NCI-H345 (cell line): Measurements from ENCODE around the gene SGPL1.
"Not testable (repeated sequence)": the region's sequence is repeated elsewhere in the genome, so short reads cannot be mapped to it uniquely, and the experiment has no call there.

Experiments used
- DNase-seq: peaks from one replicate; lab custom pipeline; 2025; lab: John Stamatoyannopoulos, UW

Gene SGPL1

GRCh38 chr10:70843333-70843732 lies 27.6 kb downstream of the SGPL1 start:
- DNase-seq: peak; percentile 25

- DNase-seq: no peak
Observed at GRCh38 chr10:70843776-70844489, 28.2 kb downstream of the SGPL1 start.

GRCh38 chr10:70845256-70845655 lies 29.5 kb downstream of the SGPL1 start:
- DNase-seq: no peak

- DNase-seq: no peak
Observed at GRCh38 chr10:70845816-70846215, 30.1 kb downstream of the SGPL1 start.

GRCh38 chr10:70846795-70847194 lies 31.0 kb downstream of the SGPL1 start:
- no peak for DNase-seq

- DNase-seq: no peak
Observed at GRCh38 chr10:70847659-70848360, 32.1 kb downstream of the SGPL1 start.

GRCh38 chr10:70849582-70850016 lies 33.9 kb downstream of the SGPL1 start:
- DNase-seq: no peak

GRCh38 chr10:70850097-70850496 lies 34.3 kb downstream of the SGPL1 start:
- no peak for DNase-seq

- no peak for DNase-seq
Observed at GRCh38 chr10:70851597-70852475, 36.1 kb downstream of the SGPL1 start.

GRCh38 chr10:70853038-70853437 lies 37.3 kb downstream of the SGPL1 start:
- no peak for DNase-seq

- no peak for DNase-seq
Observed at GRCh38 chr10:70853457-70853856, 37.7 kb downstream of the SGPL1 start.

GRCh38 chr10:70856454-70856853 lies 40.7 kb downstream of the SGPL1 start:
- no peak for DNase-seq

- peak; percentile 4 for DNase-seq
Observed at GRCh38 chr10:70858759-70859158, 43.0 kb downstream of the SGPL1 start.

- not testable (repeated sequence) for DNase-seq
Observed at GRCh38 chr10:70861495-70862197, 45.9 kb downstream of the SGPL1 start.

- DNase-seq: no peak
Observed at GRCh38 chr10:70863470-70864160, 47.9 kb downstream of the SGPL1 start.

GRCh38 chr10:70864935-70865334 lies 49.2 kb downstream of the SGPL1 start:
- DNase-seq: no peak

GRCh38 chr10:70866424-70866823 lies 50.7 kb downstream of the SGPL1 start:
- no peak for DNase-seq

- DNase-seq: no peak
Observed at GRCh38 chr10:70872291-70872690, 56.5 kb downstream of the SGPL1 start.

- DNase-seq: no peak
Observed at GRCh38 chr10:70874061-70874460, 58.3 kb downstream of the SGPL1 start.

GRCh38 chr10:70879207-70879606 lies 63.5 kb downstream of the SGPL1 start:
- DNase-seq: no peak

- peak; percentile 58 for DNase-seq
Observed at GRCh38 chr10:70880077-70880534, 64.4 kb downstream of the SGPL1 start.
